Neuronal stem cell (in vitro differentiated cells): ENCODE results near the gene OTOGL.
A peak's percentile ranks its signal among the peaks of the same experiment; 100 is the strongest.

Source experiments
- DNase-seq: peaks from one replicate; pipeline ENCODE4 v3.0.0-alpha.2; 2013; ENCODE audit warnings: low spot score
- H2AFZ ChIP-seq: one replicate; pipeline ENCODE4 v1.6.1; 2013; ENCODE audit warnings: mild to moderate bottlenecking, low read length, inconsistent platforms
- H2AK5ac ChIP-seq: 2 replicates; pipeline ENCODE4 v1.6.1; 2013; ENCODE audit warnings: low read depth, mild to moderate bottlenecking, inconsistent platforms, low read length, moderate library complexity, mixed read lengths
- H2BK120ac ChIP-seq: 2 replicates; pipeline ENCODE4 v1.6.1; 2013; ENCODE audit warnings: low read depth, mild to moderate bottlenecking, inconsistent platforms, low read length, moderate library complexity, mixed read lengths
- H2BK12ac ChIP-seq: one replicate; pipeline ENCODE4 v1.6.1; 2013; ENCODE audit warnings: low read length, inconsistent platforms
- H2BK15ac ChIP-seq: 2 replicates; pipeline ENCODE4 v1.6.1; 2013; ENCODE audit warnings: mild to moderate bottlenecking, low read length, inconsistent platforms, mixed read lengths
- H2BK5ac ChIP-seq: one replicate; pipeline ENCODE4 v1.6.1; 2013; ENCODE audit warnings: inconsistent platforms, mild to moderate bottlenecking, low read length, moderate library complexity
- H3K14ac ChIP-seq: one replicate; pipeline ENCODE4 v1.6.1; 2013; ENCODE audit warnings: low read length, inconsistent platforms
- H3K18ac ChIP-seq: 2 replicates; pipeline ENCODE4 v1.6.1; 2013; ENCODE audit warnings: low read length, inconsistent platforms
- H3K23ac ChIP-seq: 2 replicates; pipeline ENCODE4 v1.6.1; 2013; ENCODE audit warnings: low read depth, mild to moderate bottlenecking, mixed read lengths, low read length, inconsistent platforms; ENCODE audit not compliant: poor library complexity
- H3K27ac ChIP-seq: replicated peaks from 3 replicates; pipeline ENCODE4 v1.5.1; 2013; ENCODE audit warnings: low read length, inconsistent platforms
- H3K27me3 ChIP-seq, 3 experiments: 2 replicates each; pipeline ENCODE4 v1.6.1; 2013; ENCODE audit warnings: low read length in 3 of 3, mild to moderate bottlenecking in 2 of 3, inconsistent platforms in 1 of 3, low read depth in 1 of 3, mixed read lengths in 1 of 3, moderate library complexity in 1 of 3; ENCODE audit not compliant: control insufficient read depth in 3 of 3, insufficient read depth in 3 of 3
- H3K36me3 ChIP-seq, 2 donors: replicated peaks in 1 of 2; 2 replicates each; pipeline ENCODE4 v1.6.1; 2013; ENCODE audit warnings: low read length in 2 of 2; ENCODE audit not compliant: control insufficient read depth in 2 of 2, insufficient read depth in 2 of 2
- H3K4ac ChIP-seq: 2 replicates; pipeline ENCODE4 v1.6.1; 2013; ENCODE audit warnings: inconsistent platforms, mild to moderate bottlenecking, low read length, moderate library complexity
- H3K4me1 ChIP-seq, 2 donors: 1 replicate in 1 of 2; 2 replicates in 1 of 2; pipeline ENCODE4 v1.6.1; 2013; ENCODE audit warnings: low read length in 2 of 2, low read depth in 1 of 2; ENCODE audit not compliant: control insufficient read depth in 2 of 2, insufficient read depth in 1 of 2
- H3K4me2 ChIP-seq: one replicate; pipeline ENCODE4 v1.6.1; 2013; ENCODE audit warnings: mild to moderate bottlenecking, low read length, inconsistent platforms; ENCODE audit not compliant: insufficient read depth, poor library complexity, severe bottlenecking
- H3K4me3 ChIP-seq, 2 donors: 2 replicates each; pipeline ENCODE4 v1.5.1; 2013; ENCODE audit warnings: low read length in 2 of 2, mild to moderate bottlenecking in 2 of 2, inconsistent platforms in 1 of 2, moderate library complexity in 1 of 2
- H3K79me1 ChIP-seq: one replicate; pipeline ENCODE4 v1.6.1; 2013; ENCODE audit warnings: low read depth, mild to moderate bottlenecking, inconsistent platforms, low read length, moderate library complexity
- H3K9ac ChIP-seq: one replicate; pipeline ENCODE4 v1.6.1; 2013; ENCODE audit warnings: mild to moderate bottlenecking, low read depth, low read length, inconsistent platforms; ENCODE audit not compliant: poor library complexity
- H3K9me3 ChIP-seq, 2 donors: replicated peaks in 1 of 2; 2 replicates each; pipeline versions ENCODE3 to v1.6.1; 2013; ENCODE audit warnings: low read length in 2 of 2, mild to moderate bottlenecking in 2 of 2, inconsistent platforms in 1 of 2, low read depth in 1 of 2, mixed read lengths in 1 of 2, moderate library complexity in 1 of 2; ENCODE audit not compliant: control insufficient read depth in 2 of 2, insufficient read depth in 1 of 2
- H4K8ac ChIP-seq: one replicate; pipeline ENCODE4 v1.6.1; 2013; ENCODE audit warnings: low read depth, mild to moderate bottlenecking, inconsistent platforms, low read length, moderate library complexity
- H4K91ac ChIP-seq: one replicate; pipeline ENCODE4 v1.6.1; 2013; ENCODE audit warnings: low read length, low read depth, mild to moderate bottlenecking, inconsistent platforms; ENCODE audit not compliant: poor library complexity
- WGBS, 2 donors: extraction: QIAGEN DNeasy Blood & Tissue Kit; methylation state at CpG; one replicate each; pipeline ENCODE4 v1.1.7; 2013; ENCODE audit warnings: missing lambda C conversion rate in 2 of 2, mixed read lengths in 1 of 2; ENCODE audit not compliant: insufficient read length in 2 of 2, insufficient replicate concordance in 1 of 2; ENCODE audit errors: extremely low coverage in 2 of 2; 5-methylcytosine and 5-hydroxymethylcytosine counted together

OTOGL gene

DNA sequence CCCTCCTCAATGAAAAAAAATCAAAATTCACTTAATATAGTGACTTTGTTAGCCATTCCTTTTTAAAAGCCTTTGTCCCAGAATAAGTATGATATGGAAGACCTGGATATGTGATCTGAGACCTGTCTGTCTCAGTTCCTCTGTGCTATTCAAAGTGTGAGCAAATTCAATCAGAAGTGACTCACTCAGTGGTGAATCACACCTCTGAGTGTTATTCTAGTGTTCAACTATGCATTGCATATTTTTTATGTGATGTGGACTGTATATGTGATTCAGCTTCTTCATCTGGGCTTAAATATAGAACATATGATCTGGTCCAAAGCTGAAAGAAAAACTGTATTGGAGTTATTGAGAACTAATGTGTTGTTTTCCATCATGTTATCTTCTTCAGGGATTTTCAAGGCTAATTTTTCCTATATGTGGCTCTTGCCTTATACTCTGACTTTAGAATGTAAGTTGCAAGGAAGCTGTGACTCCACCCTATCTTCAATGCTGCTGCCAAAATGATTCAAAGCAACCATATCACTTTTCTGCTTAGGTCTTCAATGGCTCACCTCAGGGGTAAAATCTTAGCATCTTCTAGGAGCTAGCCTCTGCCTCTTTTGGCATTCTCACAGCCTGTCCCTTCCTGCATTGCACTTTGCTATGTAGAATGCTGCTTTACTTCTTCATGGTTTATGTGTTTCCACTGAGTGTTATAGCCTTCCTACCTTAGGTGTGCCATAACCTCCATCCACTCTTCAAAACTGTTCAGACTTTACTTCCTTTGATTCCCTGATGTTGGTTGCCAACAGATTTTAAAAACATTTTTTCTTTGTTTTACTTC lies 169.8 kb downstream of the OTOGL start:
- no peaks in the 10 kb centered on the region for H3K36me3 ChIP-seq
- no peak overlapping the region for H2BK120ac ChIP-seq
- H3K4me2 ChIP-seq = no peak overlapping the region
- no peak overlapping the region for H2BK5ac ChIP-seq
- H4K91ac ChIP-seq = no peak overlapping the region
- no peak overlapping the region for H3K9ac ChIP-seq
- peak overlapping the region; percentile 43 for H2AFZ ChIP-seq
- no peak overlapping the region for H3K4me3 ChIP-seq
- no peak overlapping the region for H3K14ac ChIP-seq
- no peak overlapping the region for H2BK12ac ChIP-seq
- no peak overlapping the region for H4K8ac ChIP-seq
- H3K27ac ChIP-seq = no peak overlapping the region
- no peak overlapping the region for H3K4ac ChIP-seq
- no peaks in the 10 kb centered on the region for H3K27me3 ChIP-seq
- H2BK15ac ChIP-seq = no peak overlapping the region
- H3K23ac ChIP-seq = no peak overlapping the region
- H3K18ac ChIP-seq = no peak overlapping the region
- no peaks in the 10 kb centered on the region for H3K9me3 ChIP-seq
- no peak for DNase-seq
- no peak overlapping the region for H2AK5ac ChIP-seq
- peaks cover 2 to 23% of the 10 kb centered on the region in 2 donors for H3K4me1 ChIP-seq
- H3K79me1 ChIP-seq = no peaks in the 10 kb centered on the region

DNA sequence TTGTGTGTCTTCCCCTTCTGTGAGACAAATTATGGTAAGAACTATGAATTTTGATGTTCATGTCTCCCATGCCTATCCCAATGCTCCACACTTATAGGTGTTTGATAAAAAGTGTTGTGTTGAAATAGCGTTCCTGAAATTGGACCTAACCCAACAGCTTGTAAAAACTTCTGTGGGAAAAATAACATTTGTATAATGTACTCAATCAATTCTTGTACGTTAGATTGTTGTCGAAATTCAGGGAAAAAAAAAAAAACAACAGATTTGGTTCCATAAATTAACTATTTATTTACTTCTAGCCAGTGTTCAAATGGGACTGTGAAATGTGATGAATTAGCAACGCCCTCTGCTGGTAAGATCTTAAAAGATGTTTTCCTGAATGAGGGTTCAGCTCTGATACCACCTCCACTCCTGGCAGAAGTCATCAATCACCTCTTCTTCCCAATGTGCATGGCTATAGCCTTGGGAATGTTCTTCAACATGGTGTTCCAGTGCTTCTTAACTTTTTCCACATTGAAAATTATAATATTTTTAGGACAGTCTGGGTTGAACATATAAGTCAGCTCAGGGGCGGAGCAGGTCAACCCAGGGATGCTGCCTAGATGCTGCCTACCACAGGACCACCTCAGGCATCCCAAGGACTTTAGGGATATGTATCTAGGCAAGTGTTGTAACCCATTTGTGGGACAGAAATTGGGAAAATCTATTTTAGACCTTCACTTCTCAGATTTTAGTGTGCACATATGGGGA lies 170.6 kb downstream of the OTOGL start:
- no peaks in the 10 kb centered on the region for H3K27me3 ChIP-seq
- H2BK15ac ChIP-seq = no peak overlapping the region
- no peak overlapping the region for H2AFZ ChIP-seq
- no peaks in the 10 kb centered on the region for H3K9me3 ChIP-seq
- no peak overlapping the region for H2AK5ac ChIP-seq
- H3K36me3 ChIP-seq = no peaks in the 10 kb centered on the region
- no peak overlapping the region for H3K27ac ChIP-seq
- H2BK5ac ChIP-seq = no peak overlapping the region
- no peak overlapping the region for H4K8ac ChIP-seq
- no peak overlapping the region for H3K9ac ChIP-seq
- peak; percentile 35 for DNase-seq
- H2BK120ac ChIP-seq = no peak overlapping the region
- peaks cover 2 to 21% of the 10 kb centered on the region in 2 donors for H3K4me1 ChIP-seq
- H3K18ac ChIP-seq = no peak overlapping the region
- no CpG with 5 or more reads among the region's 5 CpGs for WGBS, 2 donors
- no peak overlapping the region for H3K14ac ChIP-seq
- H3K4ac ChIP-seq = no peak overlapping the region
- H3K23ac ChIP-seq = no peak overlapping the region
- H4K91ac ChIP-seq = no peak overlapping the region
- H3K4me2 ChIP-seq = no peak overlapping the region
- no peaks in the 10 kb centered on the region for H3K79me1 ChIP-seq
- H2BK12ac ChIP-seq = no peak overlapping the region
- H3K4me3 ChIP-seq = no peak overlapping the region

GRCh38 chr12:80271780-80272179 lies 172.4 kb downstream of the OTOGL start:
- Histone ChIP-seq H4K8ac (no peak overlapping the region), H3K14ac (no peak overlapping the region), H2BK12ac (no peak overlapping the region), H3K27ac (no peak overlapping the region), H3K9ac (no peak overlapping the region), H2BK120ac (no peak overlapping the region), H3K36me3 (no peaks in the 10 kb centered on the region), H2AK5ac (no peak overlapping the region), H3K18ac (no peak overlapping the region), H3K27me3 (no peaks in the 10 kb centered on the region), H4K91ac (no peak overlapping the region), H3K4me3 (no peak overlapping the region), H2BK15ac (no peak overlapping the region), H3K4me2 (no peak overlapping the region), H2BK5ac (no peak overlapping the region), H3K4ac (no peak overlapping the region), H3K9me3 (no peaks in the 10 kb centered on the region), H2AFZ (no peak overlapping the region), H3K4me1 (peaks cover 2 to 21% of the 10 kb centered on the region in 2 donors), H3K23ac (no peak overlapping the region), H3K79me1 (no peaks in the 10 kb centered on the region)
- no peak for DNase-seq

GRCh38 chr12:80272387-80272915 lies 173.1 kb downstream of the OTOGL start:
- H3K9ac ChIP-seq = no peak overlapping the region
- peaks cover 2 to 21% of the 10 kb centered on the region in 2 donors for H3K4me1 ChIP-seq
- H4K8ac ChIP-seq = no peak overlapping the region
- H3K27me3 ChIP-seq = no peaks in the 10 kb centered on the region
- H2BK5ac ChIP-seq = no peak overlapping the region
- H3K14ac ChIP-seq = no peak overlapping the region
- H3K4me2 ChIP-seq = no peak overlapping the region
- no peak overlapping the region for H2BK15ac ChIP-seq
- H3K79me1 ChIP-seq = no peaks in the 10 kb centered on the region
- no peak overlapping the region for H3K4me3 ChIP-seq
- H3K23ac ChIP-seq = no peak overlapping the region
- DNase-seq = peak; percentile 11
- WGBS, 2 donors = no CpG with 5 or more reads among the region's 3 CpGs
- H2AK5ac ChIP-seq = no peak overlapping the region
- H3K36me3 ChIP-seq = no peaks in the 10 kb centered on the region
- H3K9me3 ChIP-seq = no peaks in the 10 kb centered on the region
- no peak overlapping the region for H3K4ac ChIP-seq
- no peak overlapping the region for H3K18ac ChIP-seq
- peak overlapping the region; percentile 32 for H2AFZ ChIP-seq
- no peak overlapping the region for H2BK120ac ChIP-seq
- no peak overlapping the region for H3K27ac ChIP-seq
- no peak overlapping the region for H4K91ac ChIP-seq
- H2BK12ac ChIP-seq = no peak overlapping the region
